K562 (cell line): ENCODE measurements around the gene CCT5. TPM values are rescaled to one million over a fixed set of nuclear protein-coding genes. Genes with fewer than 3 reads are reported as not detected.

ENCODE experiments used
- CBX3 ChIP-seq, 2 experiments: IDR thresholded peaks; 1 replicate in 1 of 2; 2 replicates in 1 of 2; pipeline ENCODE4 v1.6.1; 2012; ENCODE audit warnings: inconsistent platforms in 2 of 2, low read length in 2 of 2, borderline replicate concordance in 1 of 2, control low read depth in 1 of 2
- ELK1 ChIP-seq: sonication (generic); formaldehyde crosslinking; IDR thresholded peaks from 2 replicates; pipeline ENCODE4 v1.8.1; 2022; ENCODE audit warnings: missing genetic modification reagents
- ELK3 ChIP-seq: fragments of 450-650 bp; formaldehyde crosslinking; IDR thresholded peaks from 2 replicates; pipeline ENCODE4 v1.4.0; 2020; ENCODE audit warnings: mild to moderate bottlenecking
- FOXK1 ChIP-seq: sonication (generic); formaldehyde crosslinking; IDR thresholded peaks from 2 replicates; pipeline ENCODE4 v1.8.0; 2022; ENCODE audit warnings: missing genetic modification reagents, mild to moderate bottlenecking, borderline replicate concordance
- HDAC8 ChIP-seq: fragments of 450-650 bp; IDR thresholded peaks from 2 replicates; pipeline ENCODE4 v1.6.1; 2016; ENCODE audit warnings: mild to moderate bottlenecking, missing genetic modification characterization, moderate library complexity, missing compliant biosample characterization
- HMGN3 ChIP-seq: IDR thresholded peaks from 2 replicates; pipeline ENCODE4 v1.6.1; 2011; ENCODE audit warnings: borderline replicate concordance, low read depth, mild to moderate bottlenecking, mixed read lengths, low read length; ENCODE audit not compliant: insufficient read length; ENCODE audit errors: extremely low read depth
- NCOA1 ChIP-seq: fragments of 450-650 bp; IDR thresholded peaks from 2 replicates; pipeline ENCODE4 v1.6.1; 2016; ENCODE audit warnings: low read depth
- NR0B1 ChIP-seq: fragments of 450-650 bp; IDR thresholded peaks from one replicate; pipeline ENCODE4 v1.6.1; 2018; ENCODE audit warnings: mild to moderate bottlenecking, moderate library complexity; ENCODE audit not compliant: partially characterized antibody
- PHB ChIP-seq: fragments of 250-450 bp; sonication (Bioruptor Pico); IDR thresholded peaks from 2 replicates; pipeline ENCODE4 v1.5.0; 2021
- POU5F1 ChIP-seq: fragments of 150-350 bp; IDR thresholded peaks from 2 replicates; pipeline ENCODE4 v1.6.1; 2014; ENCODE audit warnings: borderline replicate concordance, low read length, low read depth, mild to moderate bottlenecking; ENCODE audit not compliant: partially characterized antibody
- RAD51 ChIP-seq: fragments of 450-650 bp; IDR thresholded peaks from 2 replicates; pipeline ENCODE4 v1.7.1; 2016; ENCODE audit warnings: low read depth, mild to moderate bottlenecking, borderline replicate concordance
- RHOXF2B ChIP-seq: fragments of 250-450 bp; sonication (Bioruptor Pico); conservative IDR thresholded peaks from 2 replicates; pipeline ENCODE4 v1.5.1; 2021
- SIN3B ChIP-seq: fragments of 450-650 bp; IDR thresholded peaks from 2 replicates; pipeline ENCODE4 v1.6.1; 2017; ENCODE audit warnings: low read depth, mild to moderate bottlenecking, moderate library complexity
- SP1 ChIP-seq: sonication (generic); formaldehyde crosslinking; IDR thresholded peaks from 2 replicates; pipeline ENCODE4 v1.8.1; 2022; ENCODE audit warnings: mild to moderate bottlenecking, missing genetic modification reagents
- ZBTB11 ChIP-seq, 3 experiments: fragments of 200-800 bp in 1 of 3; fragments of 250-450 bp in 1 of 3; fragments of 450-650 bp in 1 of 3; sonication (Bioruptor Pico) in 1 of 3; sonication (Bioruptor generic) in 1 of 3; formaldehyde crosslinking in 1 of 3; IDR thresholded peaks; 2 replicates each; pipeline versions ENCODE4 v1.6.1 to v1.8.0; 2016 to 2022; ENCODE audit warnings: mild to moderate bottlenecking in 2 of 3, missing genetic modification characterization in 2 of 3, missing compliant biosample characterization in 1 of 3, moderate library complexity in 1 of 3
- ZKSCAN1 ChIP-seq: fragments of 150-350 bp; IDR thresholded peaks from 2 replicates; pipeline ENCODE4 v1.6.1; 2016; ENCODE audit warnings: low read depth, low read length
- ZNF12 ChIP-seq: sonication (generic); formaldehyde crosslinking; IDR thresholded peaks from 2 replicates; pipeline ENCODE4 v1.4.0; 2020; ENCODE audit warnings: mild to moderate bottlenecking, missing genetic modification reagents
- ZNF280A ChIP-seq: fragments of 450-650 bp; IDR thresholded peaks from 2 replicates; pipeline ENCODE4 v1.6.1; 2018; ENCODE audit warnings: mild to moderate bottlenecking, low read depth; ENCODE audit not compliant: partially characterized antibody
- ZNF77 ChIP-seq: fragments of 250-450 bp; sonication (Bioruptor Pico); IDR thresholded peaks from 2 replicates; pipeline ENCODE4 v1.5.0; 2020
- ZNF79 ChIP-seq: fragments of 250-450 bp; sonication (Bioruptor Pico); IDR thresholded peaks from 2 replicates; pipeline ENCODE4 v1.4.0; 2020; ENCODE audit warnings: low read depth, mild to moderate bottlenecking, moderate library complexity
- polyA plus RNA-seq, 8 experiments: library from polyadenylated mRNA; depleted of rRNA in 4 of 8; stranded (reverse) in 5 of 8; unstranded in 3 of 8; fragments of >200 nt; fragmentation: Nextera tagmentation in 2 of 8; fragmentation: Illumina TruSeq in 1 of 8; extraction: Ambion mirVana in 2 of 8; extraction: Trizol in 1 of 8; gene quantifications; 2 replicates each; pipeline versions ENCODE4 v1.2.1 to v1.2.3, GENCODE V29; 2011 to 2014; ENCODE audit warnings: inconsistent platforms in 1 of 8, missing spikeins in 1 of 8
- total RNA-seq, 7 experiments: library from RNA; depleted of rRNA in 6 of 7; stranded (reverse); fragments of >200 nt in 6 of 7; fragmentation: Illumina TruSeq in 2 of 7; extraction: Trizol in 2 of 7; gene quantifications; 2 replicates each; pipeline versions ENCODE4 v1.2.1 to v1.2.3, GENCODE V29; 2011 to 2021; ENCODE audit warnings: low replicate concordance in 1 of 7

The CCT5 gene
- total and polyA plus RNA-seq, 9 of the 15 experiments (the other 6 are each of a cell fraction or from before 2014, with no cell fraction given) = 782 to 1,606 (median 1,153) TPM

GRCh38 chr5:10303699-10304170 lies 53.7 kb downstream of the CCT5 start (continued):
- TF ChIP-seq NCOA1 = no peak
- no peak for TF ChIP-seq POU5F1
- peak in 1 of 2 experiments; percentile 62; a peak in 2 of 3 replicates for TF ChIP-seq CBX3 (IDR thresholded peaks at IDR 0.05; ENCODE audit: borderline replicate concordance in 1 of 2, low read length in 2 of 2)
- TF ChIP-seq SP1 (CRISPR knock-in tag) = no peak
- no peak for TF ChIP-seq PHB
- TF ChIP-seq ZNF77 (CRISPR knock-in tag) = no peak
- TF ChIP-seq ZBTB11 (CRISPR knock-in tag; IDR thresholded peaks at IDR 0.05) = peak in 1 of 3 experiments; percentile 64; a peak in 2 of 6 replicates
- TF ChIP-seq ZKSCAN1 = peak; percentile 60; the same call in 1 of the 2 replicates
- no peak; the same call in 1 of the 2 replicates for TF ChIP-seq RAD51
- no peak for TF ChIP-seq ELK1
- no peak for TF ChIP-seq HMGN3
- TF ChIP-seq ELK3 (CRISPR knock-in tag) = peak; percentile 69; the same call in 1 of the 2 replicates
- no peak for TF ChIP-seq FOXK1 (CRISPR knock-in tag)
- peak; percentile 92 for TF ChIP-seq HDAC8 (tag)
- no peak for TF ChIP-seq SIN3B
- no peak for TF ChIP-seq NR0B1
- TF ChIP-seq ZNF12 (CRISPR knock-in tag) = no peak
- TF ChIP-seq RHOXF2B (CRISPR knock-in tag) = no peak; the same call in 1 of the 2 replicates
- no peak for TF ChIP-seq ZNF280A
- peak; percentile 76 for TF ChIP-seq ZNF79 (CRISPR knock-in tag)
